Measurements from ENCODE around the gene LUZP1.

The LUZP1 gene

DNA sequence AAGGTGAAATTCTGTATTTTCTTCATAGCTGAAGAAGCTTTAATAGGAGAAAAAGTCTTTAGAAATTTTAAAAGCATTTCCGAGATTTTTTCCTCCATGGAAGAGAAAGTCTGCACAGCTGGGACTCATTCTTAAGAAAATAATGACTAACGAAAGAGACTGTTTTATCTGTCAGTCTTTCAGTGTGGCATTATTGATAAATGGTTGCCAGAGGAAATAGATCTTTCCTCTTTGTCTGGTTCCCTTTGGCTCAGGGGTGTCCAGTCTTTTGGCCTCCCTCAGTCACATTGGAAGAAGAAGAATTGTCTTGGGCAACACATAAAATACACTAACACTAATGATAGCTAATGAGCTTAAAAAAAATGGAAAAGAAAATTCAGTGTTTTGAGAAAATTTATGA lies 99.5 kb downstream of the LUZP1 start:
- Histone ChIP-seq H3K4me1 (ENCODE audit: control insufficient read depth, insufficient read depth, low read length) (no peaks in the 10 kb centered on the region), H3K4me3 (ENCODE audit: low read depth, low read length) (no peak overlapping the region), H3K9me3 (ENCODE audit: control insufficient read depth, insufficient read depth, low read depth, low read length) (no peaks in the 10 kb centered on the region), H3K36me3 (ENCODE audit: control insufficient read depth in 2 of 2, insufficient read depth in 1 of 2, low read length in 2 of 2) (peaks cover 11 to 95% of the 10 kb centered on the region in 2 experiments), H3K27ac (ENCODE audit: extremely low read depth, low read depth, low read length) (no peak overlapping the region)
- TF ChIP-seq, protein P1, sequence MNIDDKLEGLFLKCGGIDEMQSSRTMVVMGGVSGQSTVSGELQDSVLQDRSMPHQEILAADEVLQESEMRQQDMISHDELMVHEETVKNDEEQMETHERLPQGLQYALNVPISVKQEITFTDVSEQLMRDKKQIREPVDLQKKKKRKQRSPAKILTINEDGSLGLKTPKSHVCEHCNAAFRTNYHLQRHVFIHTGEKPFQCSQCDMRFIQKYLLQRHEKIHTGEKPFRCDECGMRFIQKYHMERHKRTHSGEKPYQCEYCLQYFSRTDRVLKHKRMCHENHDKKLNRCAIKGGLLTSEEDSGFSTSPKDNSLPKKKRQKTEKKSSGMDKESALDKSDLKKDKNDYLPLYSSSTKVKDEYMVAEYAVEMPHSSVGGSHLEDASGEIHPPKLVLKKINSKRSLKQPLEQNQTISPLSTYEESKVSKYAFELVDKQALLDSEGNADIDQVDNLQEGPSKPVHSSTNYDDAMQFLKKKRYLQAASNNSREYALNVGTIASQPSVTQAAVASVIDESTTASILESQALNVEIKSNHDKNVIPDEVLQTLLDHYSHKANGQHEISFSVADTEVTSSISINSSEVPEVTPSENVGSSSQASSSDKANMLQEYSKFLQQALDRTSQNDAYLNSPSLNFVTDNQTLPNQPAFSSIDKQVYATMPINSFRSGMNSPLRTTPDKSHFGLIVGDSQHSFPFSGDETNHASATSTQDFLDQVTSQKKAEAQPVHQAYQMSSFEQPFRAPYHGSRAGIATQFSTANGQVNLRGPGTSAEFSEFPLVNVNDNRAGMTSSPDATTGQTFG (tag by site-specific recombination; IDR thresholded peaks at IDR 0.05; ENCODE audit: borderline replicate concordance) = no peak
- TF ChIP-seq ZNF776 (tag by site-specific recombination; IDR thresholded peaks at IDR 0.05; ENCODE audit: borderline replicate concordance) (no peak), GLIS2 (tag by site-specific recombination; IDR thresholded peaks at IDR 0.05) (no peak), ZNF664 (tag by site-specific recombination; IDR thresholded peaks at IDR 0.05) (no peak), ZNF843 (tag by site-specific recombination; IDR thresholded peaks at IDR 0.05) (no peak), ZNF548 (tag by site-specific recombination; IDR thresholded peaks at IDR 0.05) (no peak), ZNF76 (tag by site-specific recombination; IDR thresholded peaks at IDR 0.05; ENCODE audit: borderline replicate concordance, low read depth) (no peak), ZNF510 (tag by site-specific recombination; IDR thresholded peaks at IDR 0.05; ENCODE audit: insufficient replicate concordance) (no peak), ZNF155 (tag by site-specific recombination; IDR thresholded peaks at IDR 0.05) (no peak)
- TF ChIP-seq, protein P2, sequence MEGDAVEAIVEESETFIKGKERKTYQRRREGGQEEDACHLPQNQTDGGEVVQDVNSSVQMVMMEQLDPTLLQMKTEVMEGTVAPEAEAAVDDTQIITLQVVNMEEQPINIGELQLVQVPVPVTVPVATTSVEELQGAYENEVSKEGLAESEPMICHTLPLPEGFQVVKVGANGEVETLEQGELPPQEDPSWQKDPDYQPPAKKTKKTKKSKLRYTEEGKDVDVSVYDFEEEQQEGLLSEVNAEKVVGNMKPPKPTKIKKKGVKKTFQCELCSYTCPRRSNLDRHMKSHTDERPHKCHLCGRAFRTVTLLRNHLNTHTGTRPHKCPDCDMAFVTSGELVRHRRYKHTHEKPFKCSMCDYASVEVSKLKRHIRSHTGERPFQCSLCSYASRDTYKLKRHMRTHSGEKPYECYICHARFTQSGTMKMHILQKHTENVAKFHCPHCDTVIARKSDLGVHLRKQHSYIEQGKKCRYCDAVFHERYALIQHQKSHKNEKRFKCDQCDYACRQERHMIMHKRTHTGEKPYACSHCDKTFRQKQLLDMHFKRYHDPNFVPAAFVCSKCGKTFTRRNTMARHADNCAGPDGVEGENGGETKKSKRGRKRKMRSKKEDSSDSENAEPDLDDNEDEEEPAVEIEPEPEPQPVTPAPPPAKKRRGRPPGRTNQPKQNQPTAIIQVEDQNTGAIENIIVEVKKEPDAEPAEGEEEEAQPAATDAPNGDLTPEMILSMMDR (tag by site-specific recombination; IDR thresholded peaks at IDR 0.05) = no peak
- POLR2A ChIA-PET = no interaction called here
- CTCF ChIA-PET = interaction anchor here (1.4 kb wide), 1 partner anchor 30 kb away, joined by 7 read pairs; no protein-coding TSS in a partner anchor

DNA sequence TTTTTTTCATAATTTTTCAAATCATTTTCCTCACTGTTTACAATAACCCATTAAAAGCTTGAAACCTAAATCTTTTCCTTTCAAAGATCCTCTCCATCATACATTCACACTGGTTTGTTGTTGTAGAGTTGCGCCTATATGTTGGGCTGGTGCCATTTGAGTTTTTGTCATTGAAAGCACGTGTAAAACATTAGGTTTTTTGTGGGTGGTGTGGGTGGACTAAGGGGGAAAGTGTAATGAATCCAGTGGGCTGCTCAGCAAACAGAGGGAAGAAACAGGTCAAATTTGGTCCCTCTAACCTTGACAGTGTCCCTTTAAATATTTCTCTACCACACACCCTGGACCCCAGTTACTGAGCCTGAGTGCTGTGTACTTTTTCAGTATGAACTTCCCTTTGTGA lies 102.6 kb downstream of the LUZP1 start:
- TF ChIP-seq ZNF121 (tag by site-specific recombination; IDR thresholded peaks at IDR 0.05) (no peak), ZFHX2 (tag by site-specific recombination; conservative IDR thresholded peaks at IDR 0.05) (peak; percentile 81), EGR2 (tag by site-specific recombination; IDR thresholded peaks at IDR 0.05; ENCODE audit: low read depth) (peak; percentile 71; the same call in 1 of the 2 replicates)
- H3K36me3 ChIP-seq (ENCODE audit: control insufficient read depth in 2 of 2, insufficient read depth in 1 of 2, low read length in 2 of 2) = peaks cover 25 to 92% of the 10 kb centered on the region in 2 experiments
- no peak overlapping the region for H3K4me3 ChIP-seq (ENCODE audit: low read depth, low read length)
- POLR2A ChIA-PET = no interaction called here
- no peaks in the 10 kb centered on the region for H3K9me3 ChIP-seq (ENCODE audit: control insufficient read depth, insufficient read depth, low read depth, low read length)
- CTCF ChIA-PET = interaction anchor here (1.1 kb wide), 1 partner anchor 118 kb away, joined by 3 read pairs; no protein-coding TSS in a partner anchor
- no peaks in the 10 kb centered on the region for H3K4me1 ChIP-seq (ENCODE audit: control insufficient read depth, insufficient read depth, low read length)
- no peak overlapping the region for H3K27ac ChIP-seq (ENCODE audit: extremely low read depth, low read depth, low read length)

DNA sequence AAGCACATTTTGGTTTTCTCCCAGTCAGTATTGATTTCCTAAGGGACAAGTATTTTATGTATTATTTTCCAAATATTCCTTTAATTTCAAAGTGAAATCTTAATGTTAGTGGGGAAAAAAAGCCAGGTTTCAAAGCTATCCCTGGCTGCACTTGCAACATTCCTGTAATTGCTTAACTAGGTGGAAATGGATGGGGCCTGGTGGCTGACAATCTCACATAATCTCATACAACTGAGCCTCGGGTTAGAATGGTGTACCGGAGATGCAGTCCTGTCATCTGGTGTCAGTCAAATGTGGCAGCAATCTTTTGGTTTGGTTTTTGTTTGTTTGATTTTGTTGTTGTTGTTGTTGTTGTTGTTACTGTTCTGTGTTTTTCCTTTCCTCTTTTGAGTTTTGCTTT lies 103.3 kb downstream of the LUZP1 start:
- Histone ChIP-seq H3K27ac (ENCODE audit: extremely low read depth, low read depth, low read length) (no peak overlapping the region), H3K4me3 (ENCODE audit: low read depth, low read length) (no peak overlapping the region), H3K36me3 (ENCODE audit: control insufficient read depth in 2 of 2, insufficient read depth in 1 of 2, low read length in 2 of 2) (peaks cover 28 to 94% of the 10 kb centered on the region in 2 experiments), H3K4me1 (ENCODE audit: control insufficient read depth, insufficient read depth, low read length) (no peaks in the 10 kb centered on the region), H3K9me3 (ENCODE audit: control insufficient read depth, insufficient read depth, low read depth, low read length) (no peaks in the 10 kb centered on the region)
- ChIA-PET CTCF (interaction anchor here (0.6 to 1.1 kb wide), 2 partner anchors 90 to 151 kb away, joined by 3 read pairs; no protein-coding TSS in a partner anchor), POLR2A (no interaction called here)
- TF ChIP-seq ZEB2 (tag by site-specific recombination; IDR thresholded peaks at IDR 0.05) = no peak
- no peak for TF ChIP-seq ZNF266 (tag by site-specific recombination; IDR thresholded peaks at IDR 0.05; ENCODE audit: low read depth)
- TF ChIP-seq, protein P3, sequence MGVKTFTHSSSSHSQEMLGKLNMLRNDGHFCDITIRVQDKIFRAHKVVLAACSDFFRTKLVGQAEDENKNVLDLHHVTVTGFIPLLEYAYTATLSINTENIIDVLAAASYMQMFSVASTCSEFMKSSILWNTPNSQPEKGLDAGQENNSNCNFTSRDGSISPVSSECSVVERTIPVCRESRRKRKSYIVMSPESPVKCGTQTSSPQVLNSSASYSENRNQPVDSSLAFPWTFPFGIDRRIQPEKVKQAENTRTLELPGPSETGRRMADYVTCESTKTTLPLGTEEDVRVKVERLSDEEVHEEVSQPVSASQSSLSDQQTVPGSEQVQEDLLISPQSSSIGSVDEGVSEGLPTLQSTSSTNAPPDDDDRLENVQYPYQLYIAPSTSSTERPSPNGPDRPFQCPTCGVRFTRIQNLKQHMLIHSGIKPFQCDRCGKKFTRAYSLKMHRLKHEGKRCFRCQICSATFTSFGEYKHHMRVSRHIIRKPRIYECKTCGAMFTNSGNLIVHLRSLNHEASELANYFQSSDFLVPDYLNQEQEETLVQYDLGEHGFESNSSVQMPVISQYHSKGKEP (tag by site-specific recombination; IDR thresholded peaks at IDR 0.05) = no peak
- TF ChIP-seq ZNF747 (tag by site-specific recombination; IDR thresholded peaks at IDR 0.05) = no peak
- TF ChIP-seq ZNF391 (tag by site-specific recombination; IDR thresholded peaks at IDR 0.05; ENCODE audit: borderline replicate concordance, low read depth) = no peak
- no peak for TF ChIP-seq ZNF292 (tag by site-specific recombination; IDR thresholded peaks at IDR 0.05; ENCODE audit: borderline replicate concordance, low read depth)
- TF ChIP-seq ZNF677 (tag by site-specific recombination; IDR thresholded peaks at IDR 0.05) = no peak
- no peak for TF ChIP-seq ZNF621 (tag by site-specific recombination; IDR thresholded peaks at IDR 0.05)
- TF ChIP-seq, protein P4, sequence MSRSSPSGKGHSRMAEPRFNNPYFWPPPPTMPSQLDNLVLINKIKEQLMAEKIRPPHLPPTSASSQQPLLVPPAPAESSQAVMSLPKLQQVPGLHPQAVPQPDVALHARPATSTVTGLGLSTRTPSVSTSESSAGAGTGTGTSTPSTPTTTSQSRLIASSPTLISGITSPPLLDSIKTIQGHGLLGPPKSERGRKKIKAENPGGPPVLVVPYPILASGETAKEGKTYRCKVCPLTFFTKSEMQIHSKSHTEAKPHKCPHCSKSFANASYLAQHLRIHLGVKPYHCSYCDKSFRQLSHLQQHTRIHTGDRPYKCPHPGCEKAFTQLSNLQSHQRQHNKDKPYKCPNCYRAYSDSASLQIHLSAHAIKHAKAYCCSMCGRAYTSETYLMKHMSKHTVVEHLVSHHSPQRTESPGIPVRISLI (tag by site-specific recombination; IDR thresholded peaks at IDR 0.05) = no peak
- TF ChIP-seq, protein P5, sequence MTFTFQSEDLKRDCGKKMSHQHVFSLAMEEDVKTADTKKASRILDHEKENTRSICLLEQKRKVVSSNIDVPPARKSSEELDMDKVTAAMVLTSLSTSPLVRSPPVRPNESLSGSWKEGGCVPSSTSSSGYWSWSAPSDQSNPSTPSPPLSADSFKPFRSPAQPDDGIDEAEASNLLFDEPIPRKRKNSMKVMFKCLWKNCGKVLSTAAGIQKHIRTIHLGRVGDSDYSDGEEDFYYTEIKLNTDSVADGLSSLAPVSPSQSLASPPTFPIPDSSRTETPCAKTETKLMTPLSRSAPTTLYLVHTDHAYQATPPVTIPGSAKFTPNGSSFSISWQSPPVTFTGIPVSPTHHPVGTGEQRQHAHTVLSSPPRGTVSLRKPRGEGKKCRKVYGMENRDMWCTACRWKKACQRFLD (tag by site-specific recombination; IDR thresholded peaks at IDR 0.05) = no peak
- no peak for TF ChIP-seq SP3 (tag by site-specific recombination; IDR thresholded peaks at IDR 0.05)
